ENCODE results near the gene NCR2.

- TF ChIP-seq CTCF (conservative IDR thresholded peaks at IDR 0.05) (no peak), EZH2 (IDR thresholded peaks at IDR 0.05; ENCODE audit: low read depth) (no peak)
Measured at GRCh38 chr6:41315943-41316620, 19.3 kb upstream of the NCR2 start.

All from PC-9 (cell line).